ENCODE measurements around the gene LSS.
"Not testable (repeated sequence)": the region's sequence is repeated elsewhere in the genome, so short reads cannot be mapped to it uniquely, and the experiment has no call there.

The LSS gene

GRCh38 chr21:46153247-46154154 is 75.1 kb downstream of the LSS start:
- peak; percentile 75 for DNase-seq (ENCODE audit: low read depth, low spot score)

GRCh38 chr21:46152927-46153246 is 75.7 kb downstream of the LSS start:
- DNase-seq (ENCODE audit: low read depth, low spot score): no peak

- DNase-seq (ENCODE audit: low read depth, low spot score): no peak
Measured at GRCh38 chr21:46151989-46152926, 76.3 kb downstream of the LSS start.

DNA sequence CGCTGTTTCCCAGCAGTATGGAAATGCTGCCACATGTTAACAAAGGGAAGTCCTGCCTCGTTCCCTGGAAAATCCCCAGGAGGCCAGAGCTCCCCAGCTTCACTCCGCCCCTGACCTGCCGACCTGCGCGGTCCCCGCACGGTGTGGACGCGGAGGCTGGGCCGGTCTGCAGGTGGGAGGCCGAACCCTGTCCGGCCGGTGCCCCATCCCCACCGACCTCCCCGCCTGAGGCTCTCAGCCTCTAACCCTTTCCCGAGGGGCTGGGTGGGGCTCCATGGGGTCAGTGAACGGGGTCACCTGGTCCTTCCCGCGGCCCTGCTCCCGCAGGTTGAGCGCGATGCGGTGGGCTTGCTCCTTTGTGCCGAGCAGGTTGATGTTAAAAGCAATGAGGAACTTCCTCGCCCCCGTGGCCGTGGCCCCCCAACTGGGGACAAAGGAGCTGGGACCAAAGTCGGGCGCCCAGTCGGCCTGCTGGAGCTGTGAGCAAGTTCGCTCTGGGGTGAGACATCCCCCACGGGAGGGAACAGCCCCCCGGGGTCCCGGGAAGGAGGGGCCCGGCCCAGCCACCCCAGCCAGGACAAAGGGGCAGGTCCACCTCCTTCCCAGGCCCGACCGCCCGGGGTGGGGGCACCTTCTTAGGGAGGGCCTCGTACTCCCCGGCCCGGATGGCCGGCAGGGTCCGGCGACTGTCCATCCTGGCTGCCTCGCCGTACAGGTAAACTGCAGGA is 77.1 kb downstream of the LSS start:
- no peak for DNase-seq (ENCODE audit: low read depth, low spot score)

DNA sequence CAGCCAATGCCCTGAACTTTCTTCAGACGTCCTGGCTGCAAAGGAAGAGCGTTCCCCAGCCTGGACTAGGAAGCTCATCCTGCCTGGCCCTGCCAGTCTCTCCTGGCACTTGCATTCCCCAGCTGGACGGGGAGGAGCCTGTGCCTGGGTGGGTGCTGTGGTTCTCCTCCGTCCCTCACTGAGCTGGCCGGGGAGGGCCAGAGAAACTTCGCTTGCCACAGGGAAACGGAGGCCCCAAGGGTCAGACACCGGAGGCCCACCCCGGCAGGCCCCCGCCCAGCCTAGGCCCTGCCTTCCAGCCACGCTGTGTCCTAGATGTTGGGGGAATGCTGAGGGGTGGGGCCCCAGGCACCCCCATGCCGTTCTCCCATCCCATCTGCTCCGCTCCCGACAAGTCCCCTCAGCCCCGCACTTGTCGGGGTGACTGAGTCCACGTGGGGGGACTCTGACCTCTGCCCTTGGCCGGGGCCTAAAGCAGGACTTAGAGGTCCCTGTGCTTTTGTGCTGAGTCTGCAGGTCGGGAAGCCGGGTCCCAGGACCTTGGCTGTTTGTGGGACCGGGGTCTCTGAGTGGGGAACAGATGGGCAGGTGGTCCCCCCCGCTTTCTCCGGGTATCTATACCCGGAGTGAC is 78.0 kb downstream of the LSS start:
- DNase-seq (ENCODE audit: low read depth, low spot score): no peak

DNA sequence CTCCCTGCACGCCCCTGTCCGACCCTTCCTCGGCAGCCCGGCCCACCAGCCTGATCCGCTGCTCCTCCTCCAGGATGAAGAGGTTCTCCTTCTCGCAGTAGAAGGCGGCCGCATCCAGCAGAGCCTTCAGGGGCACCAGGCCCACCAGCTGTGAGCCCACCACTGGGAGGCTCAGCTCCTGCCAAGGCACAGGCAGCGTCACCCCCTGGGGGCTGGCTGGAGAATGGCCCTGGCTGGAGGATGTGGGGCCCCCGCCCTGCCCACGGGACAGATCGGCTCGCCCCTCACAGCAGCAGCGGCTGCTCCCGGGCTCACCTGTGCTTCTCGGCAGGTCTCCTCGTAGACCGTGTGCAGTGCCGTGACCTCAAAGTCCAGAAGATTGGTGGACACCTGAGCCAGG is 78.5 kb downstream of the LSS start:
- DNase-seq (ENCODE audit: low read depth, low spot score): no peak

- no peak for DNase-seq (ENCODE audit: low read depth, low spot score)
Measured at GRCh38 chr21:46149205-46149901, 79.2 kb downstream of the LSS start.

DNA sequence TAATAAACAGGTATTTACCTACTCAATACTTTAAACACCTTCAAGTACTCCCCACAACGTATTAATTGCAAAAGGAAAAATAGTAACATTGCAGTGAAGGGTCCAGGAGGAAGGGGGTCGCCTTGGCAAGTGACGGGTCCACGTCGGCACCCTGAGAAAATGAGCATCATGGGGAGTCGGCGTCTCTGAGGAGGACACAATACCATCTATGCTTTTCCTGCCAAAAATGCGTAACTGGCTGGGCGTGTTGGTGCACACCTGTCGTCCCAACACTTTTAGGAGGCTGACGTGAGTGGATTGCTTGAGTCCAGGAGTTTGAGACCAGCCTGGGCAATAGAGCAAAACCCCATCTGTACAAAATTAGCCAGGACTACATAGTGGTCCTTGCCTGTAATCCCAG is 80.5 kb downstream of the LSS start:
- DNase-seq (ENCODE audit: low read depth, low spot score): no peak

DNA sequence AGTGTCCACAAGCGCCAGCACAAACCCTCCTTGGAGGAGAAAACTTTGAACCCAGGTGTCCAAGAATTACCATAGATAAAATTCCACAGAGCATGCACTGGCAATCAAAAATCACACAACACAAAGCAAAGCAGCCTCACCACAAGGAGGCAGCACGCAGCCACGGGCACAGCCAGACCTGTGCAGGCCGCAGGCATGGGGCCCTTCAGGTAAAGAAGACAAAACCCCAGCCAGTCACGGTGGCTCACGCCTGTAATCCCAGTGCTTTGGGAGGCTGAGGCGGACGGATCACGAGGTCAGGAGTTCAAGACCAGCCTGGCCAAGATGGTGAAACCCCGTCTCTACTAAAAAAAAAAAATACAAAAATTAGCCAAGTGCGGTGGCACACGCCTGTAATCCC is 81.1 kb downstream of the LSS start:
- DNase-seq (ENCODE audit: low read depth, low spot score): peak; percentile 71

DNA sequence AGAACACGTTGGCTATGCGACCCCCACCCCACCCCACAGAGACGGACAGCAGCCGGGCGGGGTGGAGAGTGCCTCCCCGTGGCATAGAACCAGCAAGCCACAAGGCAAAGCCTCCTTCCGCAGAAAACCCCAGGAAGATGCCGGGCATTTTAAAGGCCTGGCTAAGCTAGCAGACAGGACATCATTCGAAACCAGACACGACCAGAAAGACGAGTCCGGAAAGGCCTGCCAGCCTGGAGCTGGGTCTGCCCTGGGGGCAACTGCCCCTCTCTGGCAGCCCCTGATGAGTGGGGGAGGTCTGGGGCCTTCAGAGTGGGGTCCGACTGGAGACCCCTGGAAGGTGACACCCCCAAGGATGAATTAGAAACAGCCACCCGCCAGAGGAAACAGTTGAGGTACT is 81.7 kb downstream of the LSS start:
- no peak for DNase-seq (ENCODE audit: low read depth, low spot score)

- no peak for DNase-seq (ENCODE audit: low read depth, low spot score)
Measured at GRCh38 chr21:46145840-46146691, 82.5 kb downstream of the LSS start.

GRCh38 chr21:46145159-46145839 is 83.3 kb downstream of the LSS start:
- DNase-seq (ENCODE audit: low read depth, low spot score): no peak

DNA sequence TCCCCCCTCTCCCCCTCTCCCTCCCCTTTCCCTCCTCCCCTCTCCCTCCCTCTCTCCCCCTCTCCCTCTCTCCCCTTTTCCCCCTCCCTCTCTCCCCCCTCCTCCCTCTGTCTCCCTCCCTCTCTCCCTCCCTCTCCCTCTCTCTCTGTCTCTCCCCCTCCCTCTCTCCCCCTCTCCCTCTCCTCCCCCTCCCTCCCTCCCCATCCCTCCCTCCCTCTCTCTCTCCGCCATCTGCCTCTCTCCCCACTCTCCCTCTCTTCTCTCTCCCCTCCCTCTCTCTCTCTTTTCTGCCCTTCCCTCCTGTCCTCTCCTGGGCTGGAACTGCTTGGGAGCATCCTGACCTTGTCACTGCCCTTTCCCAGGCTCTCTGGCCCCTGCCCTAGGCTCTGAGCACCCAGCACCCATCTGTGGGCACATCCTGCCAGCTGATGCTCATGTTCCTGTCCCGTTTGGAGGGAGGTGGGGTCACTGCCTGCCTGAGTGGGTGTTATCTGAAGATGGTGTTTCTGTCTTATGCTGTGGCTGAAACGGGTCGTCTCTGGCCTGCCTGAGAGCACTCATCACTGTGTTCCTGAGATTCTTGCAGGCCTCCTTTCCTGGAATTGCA is 84.0 kb downstream of the LSS start:
- no peak for DNase-seq (ENCODE audit: low read depth, low spot score)

GRCh38 chr21:46142582-46143473 is 85.7 kb downstream of the LSS start:
- DNase-seq (ENCODE audit: low read depth, low spot score): no peak

DNA sequence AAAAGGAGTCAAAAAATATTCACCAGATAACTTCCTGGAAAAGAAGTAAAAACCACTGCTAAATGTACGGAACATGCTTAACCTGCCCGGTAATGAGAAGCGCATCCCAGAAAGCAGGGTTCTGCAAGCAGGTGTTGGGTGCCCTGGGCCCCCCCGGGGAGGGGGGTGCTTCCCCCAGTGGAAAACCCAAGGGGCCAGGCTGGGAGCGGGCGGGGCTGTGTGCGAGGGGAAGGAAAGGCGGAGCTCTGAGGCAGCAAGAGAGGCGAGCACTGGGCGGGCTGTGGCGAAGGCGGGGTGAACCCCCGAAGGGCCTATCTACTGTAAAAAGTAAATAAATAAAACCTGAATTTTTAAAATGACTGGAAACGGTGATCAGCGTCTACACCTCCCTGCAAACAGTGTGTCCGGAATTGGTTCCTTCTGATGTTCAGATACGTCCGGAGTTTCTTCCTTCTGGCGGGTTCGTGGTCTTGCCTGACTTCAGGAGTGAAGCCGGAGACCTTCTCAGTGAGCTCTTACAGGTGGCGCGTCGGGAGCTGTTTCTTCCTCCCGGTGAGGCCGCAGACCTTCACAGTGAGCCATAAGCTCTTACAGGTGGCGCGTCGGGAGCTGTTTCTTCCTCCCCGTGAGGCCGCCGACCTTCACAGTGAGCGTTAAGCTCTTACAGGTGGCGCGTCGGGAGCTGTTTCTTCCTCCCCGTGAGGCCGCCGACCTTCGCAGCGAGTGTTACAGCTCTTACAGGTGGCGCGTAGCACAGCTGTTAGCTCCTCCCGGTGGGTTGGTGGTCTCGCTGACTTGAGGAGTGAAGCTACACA is 86.6 kb downstream of the LSS start:
- DNase-seq (ENCODE audit: low read depth, low spot score): no peak

- DNase-seq (ENCODE audit: low read depth, low spot score): not testable (repeated sequence)
Measured at GRCh38 chr21:46140352-46141003, 88.1 kb downstream of the LSS start.

DNA sequence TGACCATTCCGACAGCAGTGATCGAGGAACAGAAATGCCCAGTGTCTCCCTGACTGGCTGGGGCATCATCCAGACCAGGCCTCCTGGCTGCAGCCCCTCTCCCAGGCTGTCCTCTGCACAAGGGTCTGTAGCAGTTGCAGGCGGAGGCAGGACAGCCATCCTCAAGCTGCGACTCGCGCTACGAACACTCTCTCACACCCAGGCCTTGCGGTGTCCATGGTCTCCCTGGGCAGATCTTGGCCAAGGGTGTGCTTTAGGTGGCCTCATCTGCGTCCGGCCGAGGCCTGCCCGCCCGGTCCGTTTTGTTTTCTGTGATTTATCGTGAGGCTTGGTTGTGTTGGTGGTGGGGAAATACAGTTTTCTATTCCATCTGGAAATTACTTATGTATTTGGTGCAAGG is 88.9 kb downstream of the LSS start:
- no peak for DNase-seq (ENCODE audit: low read depth, low spot score)
